GM10266 (cell line): ENCODE data around the gene F2R.
"Not testable (repeated sequence)": the region's sequence is repeated elsewhere in the genome, so short reads cannot be mapped to it uniquely, and the experiment has no call there.

Source experiments
- DNase-seq: peaks from one replicate; pipeline ENCODE4 v3.0.0; 2012; ENCODE audit errors: extremely low spot score
- TF ChIP-seq, protein P1 (sequence below): IDR thresholded peaks from 2 replicates; pipeline ENCODE4 v1.5.1; 2012; ENCODE audit warnings: mild to moderate bottlenecking, low read depth; ENCODE audit not compliant: control insufficient read depth, insufficient read depth; ENCODE audit errors: missing control alignments

The F2R gene

DNA sequence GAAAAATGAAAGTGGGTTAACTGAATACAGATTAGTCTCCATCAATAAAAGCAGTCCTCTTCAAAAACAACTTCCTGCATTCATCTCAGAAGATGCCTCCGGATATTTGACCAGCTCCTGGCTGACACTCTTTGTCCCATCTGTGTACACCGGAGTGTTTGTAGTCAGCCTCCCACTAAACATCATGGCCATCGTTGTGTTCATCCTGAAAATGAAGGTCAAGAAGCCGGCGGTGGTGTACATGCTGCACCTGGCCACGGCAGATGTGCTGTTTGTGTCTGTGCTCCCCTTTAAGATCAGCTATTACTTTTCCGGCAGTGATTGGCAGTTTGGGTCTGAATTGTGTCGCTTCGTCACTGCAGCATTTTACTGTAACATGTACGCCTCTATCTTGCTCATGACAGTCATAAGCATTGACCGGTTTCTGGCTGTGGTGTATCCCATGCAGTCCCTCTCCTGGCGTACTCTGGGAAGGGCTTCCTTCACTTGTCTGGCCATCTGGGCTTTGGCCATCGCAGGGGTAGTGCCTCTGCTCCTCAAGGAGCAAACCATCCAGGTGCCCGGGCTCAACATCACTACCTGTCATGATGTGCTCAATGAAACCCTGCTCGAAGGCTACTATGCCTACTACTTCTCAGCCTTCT, 16.6 kb downstream of the F2R start:
- TF ChIP-seq, protein P1, sequence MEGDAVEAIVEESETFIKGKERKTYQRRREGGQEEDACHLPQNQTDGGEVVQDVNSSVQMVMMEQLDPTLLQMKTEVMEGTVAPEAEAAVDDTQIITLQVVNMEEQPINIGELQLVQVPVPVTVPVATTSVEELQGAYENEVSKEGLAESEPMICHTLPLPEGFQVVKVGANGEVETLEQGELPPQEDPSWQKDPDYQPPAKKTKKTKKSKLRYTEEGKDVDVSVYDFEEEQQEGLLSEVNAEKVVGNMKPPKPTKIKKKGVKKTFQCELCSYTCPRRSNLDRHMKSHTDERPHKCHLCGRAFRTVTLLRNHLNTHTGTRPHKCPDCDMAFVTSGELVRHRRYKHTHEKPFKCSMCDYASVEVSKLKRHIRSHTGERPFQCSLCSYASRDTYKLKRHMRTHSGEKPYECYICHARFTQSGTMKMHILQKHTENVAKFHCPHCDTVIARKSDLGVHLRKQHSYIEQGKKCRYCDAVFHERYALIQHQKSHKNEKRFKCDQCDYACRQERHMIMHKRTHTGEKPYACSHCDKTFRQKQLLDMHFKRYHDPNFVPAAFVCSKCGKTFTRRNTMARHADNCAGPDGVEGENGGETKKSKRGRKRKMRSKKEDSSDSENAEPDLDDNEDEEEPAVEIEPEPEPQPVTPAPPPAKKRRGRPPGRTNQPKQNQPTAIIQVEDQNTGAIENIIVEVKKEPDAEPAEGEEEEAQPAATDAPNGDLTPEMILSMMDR: no peak
- DNase-seq: no peak

GRCh38 chr5:76733049-76733417, 17.1 kb downstream of the F2R start:
- TF ChIP-seq, protein P1: no peak
- DNase-seq: no peak

GRCh38 chr5:76735762-76736545, 20.0 kb downstream of the F2R start:
- no peak for DNase-seq
- TF ChIP-seq, protein P1: no peak

- peak; percentile 27 for DNase-seq
- TF ChIP-seq, protein P1: no peak
Measured at GRCh38 chr5:76736679-76737556, 21.0 kb downstream of the F2R start.

DNA sequence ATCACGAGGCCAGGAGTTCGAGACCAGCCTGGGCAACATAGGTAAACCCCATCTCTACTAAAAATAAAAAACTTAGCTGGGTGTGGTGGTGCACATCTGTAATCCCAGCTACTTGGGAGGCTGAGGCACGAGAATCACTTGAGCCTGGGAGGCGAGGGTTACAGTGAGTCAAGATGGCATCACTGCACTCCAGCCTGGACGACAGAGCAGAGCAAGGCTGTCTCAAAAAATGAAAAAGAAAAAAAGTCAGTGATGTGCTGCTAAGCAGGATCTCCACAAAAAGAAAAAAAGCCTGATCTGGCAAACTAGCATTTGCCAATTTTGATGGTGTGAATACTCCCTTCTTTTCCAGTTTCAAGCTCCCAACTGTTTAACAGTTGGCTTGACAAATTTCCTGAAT, 21.9 kb downstream of the F2R start:
- TF ChIP-seq, protein P1: no peak

DNA sequence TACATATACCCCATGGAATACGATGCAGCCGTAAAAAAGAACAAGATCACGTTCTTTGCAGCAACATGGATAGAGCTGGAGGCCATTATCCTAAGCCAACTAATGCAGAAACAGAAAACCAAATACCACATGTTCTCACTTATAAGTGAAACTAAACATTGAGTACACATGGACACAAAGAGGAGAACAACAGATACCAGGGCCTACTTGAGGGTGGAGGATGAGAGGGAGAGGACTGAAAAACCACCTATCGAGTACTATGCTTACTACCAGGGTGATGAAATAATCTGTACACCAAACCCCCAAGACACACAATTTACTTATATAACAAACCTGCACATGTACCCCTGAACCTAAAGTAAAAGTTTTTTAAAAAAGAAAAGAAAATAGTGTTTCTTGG, 25.6 kb downstream of the F2R start:
- not testable (repeated sequence) for DNase-seq

More for the DNA sequence above, 21.9 kb downstream of the F2R start:
- DNase-seq: no peak

- DNase-seq: no peak
- TF ChIP-seq, protein P1: no peak
Measured at GRCh38 chr5:76742583-76742982, 26.7 kb downstream of the F2R start.
